HG03066 (cell line): ENCODE data around the gene PHKG1.
A peak's percentile ranks its signal among the peaks of the same experiment; 100 is the strongest.
"Not testable (repeated sequence)": the region's sequence is repeated elsewhere in the genome, so short reads cannot be mapped to it uniquely, and the experiment has no call there.

Source experiments
- ATAC-seq: cut with Tn5 transposase; IDR thresholded peaks from one replicate; pipeline ENCODE4 v1.9.1; 2021; ENCODE audit warnings: low read depth; ENCODE audit not compliant: unreplicated experiment

The PHKG1 gene

DNA sequence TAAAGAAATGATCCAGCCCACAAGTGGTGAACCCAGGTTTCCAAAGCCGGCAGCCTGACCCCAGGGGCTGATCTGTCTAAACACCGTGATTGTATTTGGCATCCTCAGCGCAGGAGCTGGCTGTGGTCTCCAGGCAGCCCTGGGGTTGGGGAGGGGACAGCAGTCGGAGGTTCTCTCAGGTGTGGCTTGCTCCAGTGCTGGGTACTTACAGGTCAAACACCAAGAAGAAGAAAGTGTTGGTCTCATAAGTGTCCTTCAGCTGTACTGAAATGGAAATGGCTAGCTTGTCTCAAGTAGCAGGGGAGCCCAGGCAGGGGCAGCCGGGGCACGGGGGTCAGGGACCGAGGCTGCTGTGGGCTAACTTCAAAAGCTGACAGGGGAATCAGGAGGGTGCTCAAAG lies 6.0 kb downstream of the PHKG1 start:
- no peak for ATAC-seq

DNA sequence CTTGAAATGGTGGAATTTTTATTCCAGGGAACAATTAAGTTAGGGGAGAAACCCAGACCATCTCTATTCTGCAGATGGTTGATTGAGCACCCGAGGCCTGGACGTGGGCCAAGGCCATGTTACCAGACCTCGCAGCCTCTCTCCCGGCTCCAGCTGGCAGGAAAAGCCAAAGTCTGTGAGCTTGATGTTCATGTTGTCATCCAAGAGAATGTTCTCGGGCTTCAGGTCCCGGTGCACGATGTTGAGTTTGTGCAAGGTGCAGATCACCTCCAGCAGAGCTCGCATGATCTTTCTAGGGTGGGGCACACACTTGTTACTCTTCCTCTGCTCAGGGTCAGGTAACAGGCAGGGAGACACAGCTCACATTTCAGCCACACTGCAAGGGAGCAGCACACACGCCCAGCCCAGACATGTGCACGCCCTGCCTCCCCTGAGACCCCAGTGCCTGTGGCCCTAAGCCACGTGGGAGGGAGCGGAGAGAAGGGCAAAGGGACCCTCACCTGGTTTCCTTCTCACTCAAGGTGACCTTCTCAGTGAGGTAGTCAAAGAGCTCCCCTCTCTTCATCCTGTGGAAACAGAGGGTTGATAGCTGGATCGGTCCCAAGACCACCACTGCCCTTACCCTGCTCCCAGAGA lies 9.5 kb downstream of the PHKG1 start:
- no peak for ATAC-seq

- no peak for ATAC-seq
Measured at GRCh38 chr7:56081626-56082340, 11.0 kb downstream of the PHKG1 start.

DNA sequence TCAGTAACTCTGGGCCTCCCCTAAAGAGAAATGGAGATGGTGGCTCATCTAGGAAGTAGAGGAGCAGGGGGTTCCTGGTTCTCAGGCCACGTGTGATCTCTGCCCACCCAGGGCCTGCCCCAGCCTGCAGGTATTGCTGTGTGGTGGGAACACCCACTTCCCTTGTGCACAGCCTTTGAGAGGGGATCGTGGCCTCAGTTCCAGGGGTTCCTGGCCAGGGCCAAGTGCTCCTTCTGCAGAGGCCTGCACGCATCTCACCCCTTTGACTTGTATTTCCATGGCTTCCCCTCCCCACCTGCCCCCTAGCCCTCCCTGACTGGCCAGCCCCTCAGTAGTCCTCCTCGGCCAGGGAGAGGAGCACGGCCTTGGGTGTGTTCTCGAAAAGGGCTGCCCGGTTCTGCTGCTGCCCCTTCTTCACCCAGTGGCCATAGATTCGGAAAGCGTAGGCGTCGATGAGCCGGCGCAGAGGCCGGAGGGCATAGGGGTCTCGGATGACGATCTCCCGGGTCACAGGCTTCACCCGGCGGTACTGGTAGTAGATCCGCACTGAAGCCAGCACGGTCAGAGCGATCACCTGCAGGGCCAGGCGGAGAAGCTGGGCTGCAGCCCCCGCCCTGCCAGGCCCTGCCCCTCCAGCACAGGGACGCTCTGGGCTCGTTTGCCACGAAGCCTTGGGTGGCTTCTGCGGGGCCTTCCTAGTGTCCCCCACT lies 11.9 kb downstream of the PHKG1 start:
- ATAC-seq, result not testable (repeated sequence)

GRCh38 chr7:56079450-56080185 lies 13.1 kb downstream of the PHKG1 start:
- no peak for ATAC-seq

DNA sequence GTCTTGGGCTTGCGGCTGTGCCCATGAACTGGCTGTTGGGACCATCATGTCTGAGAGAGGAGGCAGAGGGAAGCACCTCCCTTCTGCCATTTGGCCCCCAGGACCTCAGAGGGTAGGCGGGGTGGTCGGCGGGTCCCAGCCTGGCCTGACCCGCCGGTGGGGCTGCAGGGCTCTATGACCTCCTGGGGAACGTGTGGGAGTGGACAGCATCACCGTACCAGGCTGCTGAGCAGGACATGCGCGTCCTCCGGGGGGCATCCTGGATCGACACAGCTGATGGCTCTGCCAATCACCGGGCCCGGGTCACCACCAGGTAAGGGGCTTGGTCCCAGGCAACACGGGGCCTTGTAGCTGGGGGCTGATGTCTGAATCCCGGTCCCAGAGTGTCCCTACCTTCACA lies 14.6 kb downstream of the PHKG1 start:
- ATAC-seq, result no peak

DNA sequence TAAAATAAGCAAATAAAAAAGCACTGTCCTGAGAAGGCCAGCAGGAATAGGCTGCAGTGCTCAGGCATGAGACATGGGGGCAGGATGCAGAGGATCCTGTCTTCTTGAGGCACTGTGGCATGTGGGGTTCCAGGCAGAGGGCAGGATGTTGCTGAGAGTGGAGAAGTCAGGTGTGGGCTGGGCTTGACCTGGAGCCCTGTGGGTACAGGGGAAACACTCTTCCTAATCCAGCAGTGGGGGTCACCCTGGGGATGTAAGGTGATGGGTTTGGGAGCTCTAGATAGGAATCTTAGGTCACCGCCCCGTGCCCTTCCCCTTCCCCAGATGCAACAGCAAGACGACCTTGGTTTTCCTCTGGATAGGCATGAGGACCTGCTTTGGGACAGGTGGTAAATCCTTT lies 15.1 kb downstream of the PHKG1 start:
- ATAC-seq, result no peak

- peak; percentile 89 for ATAC-seq
Measured at GRCh38 chr7:56074371-56074791, 18.4 kb downstream of the PHKG1 start.

- not testable (repeated sequence) for ATAC-seq
Measured at GRCh38 chr7:56066376-56066775, 26.4 kb downstream of the PHKG1 start.

DNA sequence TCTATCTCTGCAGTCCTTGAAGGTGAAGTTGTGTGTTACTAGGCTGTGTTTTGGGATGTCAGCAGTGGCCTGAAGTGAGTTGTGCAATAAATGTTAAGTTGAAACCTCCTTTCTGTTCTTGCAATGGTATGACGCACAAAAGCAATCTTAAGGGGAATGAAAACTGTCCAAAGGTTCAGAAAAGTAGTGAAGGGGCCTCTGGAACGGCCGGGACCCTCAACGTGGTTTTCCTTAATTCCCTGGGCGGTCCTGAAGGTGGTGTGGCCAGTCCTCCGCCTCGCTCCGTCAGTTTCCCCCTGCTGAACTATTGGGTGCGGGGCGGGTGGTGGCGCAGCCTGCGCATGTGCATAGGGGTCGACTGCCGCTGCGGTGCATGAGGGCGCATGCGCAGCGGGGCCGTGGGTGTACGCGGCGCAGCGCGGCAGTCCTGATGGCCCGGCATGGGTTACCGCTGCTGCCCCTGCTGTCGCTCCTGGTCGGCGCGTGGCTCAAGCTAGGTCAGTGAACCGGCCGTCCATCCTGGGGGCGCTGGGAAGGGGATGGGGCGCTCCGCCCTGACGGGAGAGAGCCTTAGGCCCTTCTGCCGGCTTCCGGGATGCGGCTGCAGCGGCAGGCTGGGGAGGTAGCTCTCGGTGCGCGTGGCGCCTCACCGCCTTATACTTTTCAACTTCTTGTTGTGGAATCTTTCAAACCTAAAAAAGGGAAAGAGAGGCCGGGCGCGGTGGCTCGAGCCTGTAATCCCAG lies 28.7 kb downstream of the PHKG1 start, which contains the start of gene SUMF2:
Gene SUMF2 (plus strand): TSS at position 405 of the 744 bp plus-strand sequence. CDS start 26 bp downstream, at position 431.
- peak; percentile 84 for ATAC-seq

GRCh38 chr7:56063500-56063881 lies 29.3 kb downstream of the PHKG1 start:
- ATAC-seq, result no peak

GRCh38 chr7:56062382-56062781 lies 30.4 kb downstream of the PHKG1 start:
- ATAC-seq, result no peak

DNA sequence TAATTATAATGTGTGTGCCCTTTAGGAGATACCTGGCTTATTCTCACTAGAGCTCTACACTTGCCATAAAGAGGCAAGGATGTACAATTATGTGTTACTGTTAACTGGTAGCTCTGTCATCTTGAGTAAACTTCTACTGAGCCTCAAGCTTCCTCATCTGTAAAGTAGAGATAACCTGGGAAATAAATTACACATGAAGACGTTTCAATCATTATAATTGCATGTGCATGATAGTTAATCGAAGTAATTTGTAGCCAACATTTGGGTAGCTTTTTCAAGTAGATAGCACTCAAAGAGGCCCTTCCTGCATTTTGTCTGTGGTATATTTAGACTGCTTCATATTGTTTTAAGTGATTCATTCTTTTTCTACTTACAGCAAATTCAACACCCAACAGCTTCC lies 38.8 kb downstream of the PHKG1 start:
- ATAC-seq, result no peak

- no peak for ATAC-seq
Measured at GRCh38 chr7:56053379-56053778, 39.4 kb downstream of the PHKG1 start.

DNA sequence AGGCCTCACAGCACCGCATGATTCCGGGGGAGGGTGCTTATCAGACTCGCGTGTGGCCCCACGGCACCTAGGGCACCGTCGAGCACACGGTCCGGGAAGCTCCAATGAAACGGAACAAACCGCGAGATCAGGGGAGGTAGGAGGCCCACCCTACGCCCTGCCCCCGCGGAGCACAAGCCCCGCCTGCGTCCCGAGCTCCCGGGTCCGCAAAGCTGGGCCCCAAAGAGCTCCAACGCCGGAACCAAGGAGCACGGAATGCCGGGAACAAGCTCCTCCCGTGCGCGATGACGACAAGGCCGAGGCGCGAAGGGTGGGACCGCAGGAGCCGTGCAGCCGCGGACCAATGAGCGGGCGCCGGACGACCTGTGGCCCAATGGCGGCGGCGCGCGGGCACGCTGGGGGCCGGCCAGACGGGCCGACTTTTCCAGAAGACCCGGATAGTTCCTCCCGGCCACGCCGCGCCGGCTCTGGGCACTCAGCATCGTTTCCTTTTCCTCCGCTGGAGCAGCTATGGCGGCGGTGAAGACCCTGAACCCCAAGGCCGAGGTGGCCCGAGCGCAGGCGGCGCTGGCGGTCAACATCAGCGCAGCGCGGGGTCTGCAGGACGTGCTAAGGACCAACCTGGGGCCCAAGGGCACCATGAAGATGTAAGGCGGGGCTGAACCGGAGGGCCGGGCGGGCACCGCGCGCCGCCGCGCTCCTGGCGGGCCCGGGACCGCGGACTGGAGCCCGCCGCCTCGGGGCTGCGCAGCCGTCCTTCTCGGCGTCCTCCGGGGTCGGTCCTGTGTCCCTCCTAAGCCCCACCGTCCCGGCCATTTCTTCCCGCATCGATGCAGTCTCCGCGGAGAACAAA lies 41.2 kb downstream of the PHKG1 start, which contains the start of the genes CCT6A and PSPH:
Gene CCT6A (plus strand): TSS at position 427 of the 853 bp plus-strand sequence. CDS start 84 bp downstream, at position 511.
Gene PSPH (minus strand): TSS at position 106 of the 853 bp plus-strand sequence. CDS start 30,232 bp downstream, outside the sequence.
- peak; percentile 95 for ATAC-seq

DNA sequence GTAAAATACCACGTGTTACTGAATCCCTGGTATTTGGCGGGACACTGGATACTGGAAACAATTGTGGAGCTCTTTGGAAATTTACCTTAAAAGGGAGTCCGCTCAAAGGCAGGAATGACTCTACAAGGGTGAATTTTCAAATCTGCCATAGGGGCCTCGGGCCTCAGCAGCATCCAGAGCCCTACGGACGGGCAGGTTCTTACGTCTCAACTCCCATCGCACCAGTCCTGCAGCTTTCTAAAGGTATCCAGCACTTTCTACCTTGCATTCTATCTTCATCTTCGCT lies 41.8 kb downstream of the PHKG1 start:
- ATAC-seq, result no peak

- ATAC-seq, result not testable (repeated sequence)
Measured at GRCh38 chr7:56048763-56049162, 44.0 kb downstream of the PHKG1 start.

- no peak for ATAC-seq
Measured at GRCh38 chr7:56048245-56048644, 44.5 kb downstream of the PHKG1 start.

DNA sequence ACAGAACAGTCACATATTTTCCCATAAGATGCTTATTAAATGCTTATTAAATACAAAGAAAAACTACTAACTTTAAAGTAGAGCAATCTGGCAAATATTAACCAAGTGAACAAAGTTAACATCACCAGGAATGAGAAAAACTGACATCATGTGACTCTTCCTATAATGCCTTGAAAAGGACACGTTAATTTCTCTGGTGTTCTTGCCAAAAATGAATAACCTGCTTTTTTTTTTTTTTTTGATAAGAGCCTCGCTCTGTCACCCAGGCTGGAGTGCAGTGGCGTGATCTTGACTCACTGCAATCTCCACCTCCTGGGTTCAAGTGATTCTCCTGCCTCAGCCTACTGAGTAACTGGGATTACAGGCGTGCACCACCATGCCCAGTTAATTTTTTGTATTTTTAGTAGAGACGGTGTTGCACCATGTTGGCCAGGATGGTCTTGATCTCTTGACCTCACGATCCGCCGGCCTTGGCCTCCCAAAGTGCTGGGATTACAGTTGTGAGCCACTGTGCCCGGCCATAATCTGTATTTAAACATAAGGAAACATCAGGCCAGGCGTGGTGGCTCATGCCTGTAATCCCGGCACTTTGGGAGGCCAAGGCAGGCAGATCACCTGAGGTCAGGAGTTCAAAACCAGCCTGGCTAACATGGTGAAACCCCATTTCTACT lies 45.2 kb downstream of the PHKG1 start:
- not testable (repeated sequence) for ATAC-seq
